ENCODE data around the gene JSRP1. TPM values are rescaled to one million over a fixed set of nuclear protein-coding genes. Genes with fewer than 3 reads are reported as not detected.

Gene JSRP1
- total RNA-seq, 1 donor from 2014 or later, result not detected

GRCh38 chr19:2233601-2234280 lies 22.5 kb downstream of the JSRP1 start:
- DNase-seq (ENCODE audit: low read depth in 2 of 2), result no peak

DNA sequence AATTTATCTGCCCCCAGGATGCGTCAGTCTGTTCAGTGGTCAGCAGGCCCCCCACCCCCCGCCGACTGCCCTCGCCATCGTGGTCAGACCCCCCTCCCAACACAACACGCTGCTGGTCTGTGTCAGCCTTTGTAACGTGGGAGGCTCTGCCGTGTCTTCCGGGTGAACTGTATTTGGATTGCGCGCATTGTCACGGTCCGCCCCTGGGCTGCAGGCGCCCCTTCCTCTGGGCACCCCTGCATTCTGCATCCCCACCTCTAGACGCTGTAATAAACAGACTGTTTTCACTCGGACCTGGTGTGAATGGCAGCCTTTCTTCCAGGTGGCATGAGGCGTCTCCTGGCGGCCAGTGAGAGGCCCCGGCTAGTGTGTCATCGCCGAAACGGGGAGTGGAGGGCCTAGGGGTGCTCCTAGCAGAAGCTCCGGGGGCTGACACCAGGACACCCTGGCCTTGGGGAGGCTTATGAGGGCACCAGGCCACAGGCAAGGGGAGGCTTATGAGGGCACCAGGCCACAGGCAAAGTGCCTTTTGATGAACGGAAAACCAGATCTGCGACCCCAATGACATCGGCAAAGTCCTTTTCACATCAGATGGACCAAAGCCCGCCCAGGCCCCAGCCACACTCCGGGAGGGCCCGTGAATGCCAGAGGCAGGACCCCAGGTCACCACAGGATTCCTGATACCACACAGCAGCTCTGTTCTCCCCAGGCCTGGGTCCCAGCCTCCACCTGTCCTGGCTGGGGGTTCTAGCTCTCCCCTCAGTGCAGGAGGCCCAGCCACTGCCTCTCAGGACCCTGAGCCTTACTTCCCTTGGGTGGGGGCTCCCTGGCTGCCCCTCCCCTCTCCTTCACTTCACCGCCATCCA lies 23.7 kb downstream of the JSRP1 start:
- no peak for DNase-seq (ENCODE audit: low read depth in 2 of 2)

DNA sequence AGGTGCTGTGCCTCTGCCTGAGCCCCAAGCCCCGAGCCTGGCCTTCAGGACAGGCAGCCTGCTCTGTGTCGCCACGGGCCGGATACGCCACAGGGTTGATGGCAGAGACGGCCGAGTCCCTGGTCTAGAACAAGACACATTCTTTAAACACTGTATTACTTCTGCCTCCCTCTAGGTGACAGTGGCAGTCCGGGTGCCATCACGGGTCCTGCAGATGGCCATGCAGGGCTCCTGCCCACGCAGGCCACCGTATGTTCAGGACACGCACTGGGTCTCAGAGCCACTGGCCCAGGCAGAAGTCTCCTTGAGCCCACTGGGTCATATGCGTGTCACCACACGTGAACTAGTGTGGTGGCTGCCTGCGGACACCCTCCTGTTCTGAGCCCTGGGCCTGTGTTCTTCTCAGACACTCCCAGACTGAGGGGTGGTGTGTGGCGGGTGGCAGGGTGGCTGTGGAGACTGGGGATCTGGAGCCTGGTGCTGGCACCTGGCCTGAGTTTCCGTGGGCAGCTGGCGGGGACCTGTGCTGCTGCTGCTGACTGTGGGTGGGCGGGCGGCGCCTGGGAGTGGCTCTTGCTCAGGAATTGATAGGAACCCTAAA lies 24.5 kb downstream of the JSRP1 start:
- peak in 1 of 2 donors; percentile 46 for DNase-seq (ENCODE audit: low read depth in 2 of 2)

GRCh38 chr19:2230807-2231533 lies 25.2 kb downstream of the JSRP1 start:
- no peak for DNase-seq (ENCODE audit: low read depth in 2 of 2)

DNA sequence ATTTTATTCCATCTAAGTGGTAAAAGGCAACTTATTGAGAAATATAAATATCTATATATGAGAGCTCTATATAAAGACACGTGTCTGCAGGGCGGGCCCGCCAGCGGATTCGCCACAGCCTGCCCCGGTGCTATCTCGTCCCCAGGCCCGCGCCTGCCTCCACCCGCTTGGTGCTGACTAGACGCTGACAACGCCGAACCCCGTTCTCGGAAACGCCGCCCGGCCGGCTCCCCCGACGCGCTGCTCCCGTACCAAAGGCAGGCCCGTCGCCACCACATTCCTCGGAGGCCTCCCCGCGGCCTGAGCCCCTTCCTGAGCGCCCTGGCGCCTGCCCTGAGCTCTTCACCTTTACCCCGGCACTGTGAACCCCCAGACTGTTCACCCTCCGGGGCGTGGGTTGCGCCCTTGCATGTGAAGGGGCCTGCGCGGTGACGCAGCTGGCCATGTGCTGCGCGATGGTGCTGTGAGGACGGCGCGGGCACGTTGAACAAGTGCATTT lies 26.1 kb downstream of the JSRP1 start:
- DNase-seq (ENCODE audit: low read depth in 2 of 2), result no peak

DNA sequence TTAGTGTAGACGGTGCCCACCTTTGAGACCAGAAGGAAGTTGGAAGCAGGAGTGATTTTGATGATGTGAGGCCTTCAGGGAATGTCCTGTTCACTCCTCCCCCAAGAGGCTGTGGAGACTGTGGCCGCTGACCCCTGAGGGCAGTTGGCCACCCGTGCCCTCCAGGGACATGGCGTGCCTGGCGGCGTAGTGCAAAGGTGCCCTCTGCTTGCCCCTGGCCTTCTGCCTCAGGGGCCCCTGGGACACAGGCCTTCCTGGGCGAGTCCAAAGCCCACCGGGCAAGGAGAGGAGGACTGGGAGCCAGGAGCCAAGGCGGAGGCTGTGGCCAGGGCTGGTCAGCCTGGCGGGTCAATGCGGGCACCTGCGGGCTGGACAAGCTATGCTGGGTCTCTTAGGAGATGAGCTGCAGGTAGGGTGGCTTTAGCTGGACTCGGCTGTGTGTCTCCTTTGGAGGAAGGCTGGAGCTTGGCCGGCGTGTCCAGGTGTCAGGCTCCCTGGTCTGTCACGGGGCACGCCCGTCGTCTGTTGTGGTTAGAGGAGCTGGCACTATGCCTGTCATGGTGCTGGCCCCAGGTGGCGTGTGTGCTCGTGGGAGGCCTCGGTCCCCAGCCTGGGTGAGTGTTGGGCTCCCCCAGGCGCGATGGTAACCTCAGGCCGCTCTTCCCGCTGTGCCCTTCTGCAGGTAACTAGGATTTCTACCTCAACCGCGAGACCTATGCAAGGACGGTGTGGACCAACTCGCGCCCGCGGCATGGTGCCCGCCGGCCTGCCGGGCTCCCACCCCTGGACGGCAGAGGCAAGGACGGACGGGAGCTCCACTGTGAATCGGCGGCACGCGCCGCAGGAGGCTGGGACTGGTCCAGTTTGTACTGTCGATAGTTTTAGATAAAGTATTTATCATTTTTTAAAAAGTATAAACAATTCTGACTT lies 26.8 kb downstream of the JSRP1 start:
- DNase-seq (ENCODE audit: low read depth in 2 of 2), result no peak

GRCh38 chr19:2228157-2229030 lies 27.8 kb downstream of the JSRP1 start:
- no peak for DNase-seq (ENCODE audit: low read depth in 2 of 2)

GRCh38 chr19:2227415-2228156 lies 28.6 kb downstream of the JSRP1 start:
- DNase-seq (ENCODE audit: low read depth in 2 of 2), result no peak

DNA sequence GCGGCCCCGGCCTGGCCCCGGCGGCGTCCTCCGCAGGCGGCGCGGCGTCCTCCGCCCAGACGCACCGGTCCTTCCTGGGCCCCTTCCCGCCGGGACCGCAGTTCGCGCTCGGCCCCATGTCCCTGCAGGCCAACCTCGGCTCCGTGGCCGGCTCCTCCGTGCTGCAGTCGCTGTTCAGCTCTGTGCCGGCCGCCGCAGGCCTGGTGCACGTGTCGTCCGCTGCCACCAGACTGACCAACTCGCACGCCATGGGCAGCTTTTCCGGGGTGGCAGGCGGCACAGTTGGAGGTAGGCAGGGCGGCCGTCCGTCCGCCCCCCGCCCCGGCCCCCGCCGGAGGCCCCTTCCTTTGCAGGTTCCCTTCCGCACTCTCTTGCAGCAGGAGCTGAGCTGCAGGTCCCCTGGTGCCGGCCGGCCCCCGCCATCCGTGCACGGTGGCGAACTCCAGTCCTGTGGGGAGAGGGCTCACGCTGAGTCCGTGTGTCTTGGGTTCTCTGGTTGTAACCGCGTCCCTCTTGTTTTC lies 29.3 kb downstream of the JSRP1 start:
- no peak for DNase-seq (ENCODE audit: low read depth in 2 of 2)

GRCh38 chr19:2226051-2226839 lies 30.0 kb downstream of the JSRP1 start:
- no peak for DNase-seq (ENCODE audit: low read depth in 2 of 2)

DNA sequence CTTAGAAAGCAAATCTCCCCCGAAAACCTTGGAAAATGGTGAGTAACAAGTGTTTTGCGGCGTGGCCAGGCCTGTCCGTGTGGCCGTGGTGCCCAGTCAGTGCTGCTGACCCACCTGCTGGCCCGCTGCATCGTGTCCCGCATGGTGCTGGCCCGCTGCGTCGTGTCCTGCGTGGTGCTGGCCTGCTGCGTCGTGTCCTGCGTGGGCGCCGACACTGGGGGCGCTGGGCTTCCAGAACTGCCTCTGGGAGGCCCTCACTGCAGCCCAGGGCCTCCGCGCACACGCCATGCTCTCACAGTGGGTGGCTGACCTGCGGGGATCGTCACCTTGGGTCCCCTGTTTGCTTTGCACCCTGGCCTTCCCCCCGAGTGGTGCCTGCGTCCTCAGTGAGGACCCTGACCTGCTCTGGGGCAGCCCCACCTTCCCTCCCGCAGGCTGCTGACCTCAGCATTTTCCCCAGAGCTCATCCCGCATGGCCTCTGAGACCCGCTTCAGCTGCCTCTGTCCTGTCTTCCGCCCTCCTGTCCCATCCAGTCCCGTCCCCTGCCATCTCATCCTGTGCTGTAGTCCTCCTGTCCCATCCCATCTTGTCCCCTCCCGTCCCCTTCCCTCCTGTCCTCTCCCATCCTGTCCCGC lies 30.7 kb downstream of the JSRP1 start:
- no peak for DNase-seq (ENCODE audit: low read depth in 2 of 2)

GRCh38 chr19:2224754-2225349 lies 31.4 kb downstream of the JSRP1 start:
- DNase-seq (ENCODE audit: low read depth in 2 of 2), result no peak

DNA sequence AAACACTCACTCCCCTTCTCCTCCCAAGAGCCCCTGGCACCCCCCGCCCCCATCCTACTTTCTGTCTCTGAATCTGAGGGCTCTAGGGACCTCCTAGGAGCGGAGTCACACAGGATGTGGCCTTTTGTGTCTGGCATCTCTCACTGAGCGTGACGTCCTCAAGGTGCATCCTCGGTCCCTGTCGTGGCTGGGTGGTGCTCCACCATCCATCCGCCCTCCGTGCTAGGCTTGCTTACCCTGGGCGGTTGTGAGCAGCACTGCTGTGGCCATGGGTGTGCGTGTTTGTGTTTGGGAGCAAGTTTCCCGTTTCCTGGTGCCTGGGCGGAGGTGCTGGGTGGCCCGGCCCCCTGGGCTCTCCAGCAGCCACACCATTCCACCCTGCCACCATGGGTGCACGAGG lies 32.3 kb downstream of the JSRP1 start:
- no peak for DNase-seq (ENCODE audit: low read depth in 2 of 2)

DNA sequence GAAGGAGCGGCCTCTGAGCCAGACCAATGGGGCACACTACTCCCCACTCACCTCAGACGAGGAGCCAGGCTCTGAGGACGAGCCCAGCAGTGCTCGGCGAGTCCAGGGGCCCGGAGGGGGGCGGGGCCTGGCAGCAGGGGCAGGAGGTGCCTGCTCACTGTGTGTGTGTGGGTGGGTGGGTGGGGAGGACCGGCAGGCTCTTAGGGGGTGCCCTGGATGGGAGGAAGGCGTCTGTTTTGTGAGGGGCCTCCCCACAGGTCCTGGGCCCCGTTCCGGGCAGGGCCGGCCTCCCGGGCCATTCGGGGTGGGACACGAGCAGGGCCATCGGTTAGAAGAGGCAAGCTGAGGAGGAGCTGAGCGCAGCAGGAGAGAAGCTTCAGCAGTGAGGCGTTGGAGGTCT lies 32.8 kb downstream of the JSRP1 start:
- DNase-seq (ENCODE audit: low read depth in 2 of 2), result no peak

- DNase-seq (ENCODE audit: low read depth in 2 of 2), result peak in 1 of 2 donors; percentile 34
These were observed 34.3 kb downstream of the JSRP1 start for GRCh38 chr19:2221918-2222317.

- DNase-seq (ENCODE audit: low read depth in 2 of 2), result peak in 1 of 2 donors; percentile 57
These were observed 34.9 kb downstream of the JSRP1 start for GRCh38 chr19:2221250-2221831.

Measured in lung microvascular endothelial cell (primary cell).